ENCODE results near the gene RERG.
"Not testable (repeated sequence)": the region's sequence is repeated elsewhere in the genome, so short reads cannot be mapped to it uniquely, and the experiment has no call there.

Gene RERG

DNA sequence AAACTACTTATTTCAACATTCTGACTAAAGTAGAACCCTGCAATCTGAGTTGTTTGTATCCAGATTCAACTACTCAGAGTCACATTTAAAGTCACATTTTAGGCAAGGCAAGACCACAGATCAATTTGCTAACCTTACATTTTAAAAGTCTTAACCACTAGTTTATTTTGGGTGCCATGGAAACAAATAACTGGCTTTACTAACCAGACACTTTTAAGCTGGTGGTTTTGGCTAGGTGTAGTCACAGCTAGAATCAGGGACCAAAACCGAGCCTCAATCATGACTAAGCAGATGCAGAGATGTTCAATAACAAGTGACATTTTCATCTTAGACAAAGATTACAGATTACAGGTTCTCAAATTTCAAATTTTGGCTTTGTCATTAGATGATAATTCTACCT is 133.1 kb downstream of the RERG start:
- Mint-ChIP-seq H3K4me3 (no peak overlapping the region), H3K4me1 (peaks cover 4% of the 10 kb centered on the region), H3K9me3 (no peaks in the 10 kb centered on the region), H3K27me3 (peaks cover 9% of the 10 kb centered on the region), H3K27ac (no peak overlapping the region), H3K36me3 (no peaks in the 10 kb centered on the region)
- ATAC-seq, result no peak

- peak overlapping the region; percentile 36 for H3K4me3 Mint-ChIP-seq
- H3K4me1 Mint-ChIP-seq, H3K9me3 Mint-ChIP-seq, H3K27me3 Mint-ChIP-seq, ATAC-seq, H3K36me3 Mint-ChIP-seq: not testable (repeated sequence)
- peak overlapping the region; percentile 60 for H3K27ac Mint-ChIP-seq
Observed at GRCh38 chr12:15077751-15078150, 143.5 kb downstream of the RERG start.

GRCh38 chr12:15074351-15074750 is 146.9 kb downstream of the RERG start:
- no peak overlapping the region for H3K27ac Mint-ChIP-seq
- peaks cover 8% of the 10 kb centered on the region for H3K4me1 Mint-ChIP-seq
- H3K36me3 Mint-ChIP-seq, result no peaks in the 10 kb centered on the region
- peaks cover 3% of the 10 kb centered on the region for H3K9me3 Mint-ChIP-seq
- no peak for ATAC-seq
- no peaks in the 10 kb centered on the region for H3K27me3 Mint-ChIP-seq
- no peak overlapping the region for H3K4me3 Mint-ChIP-seq

- Mint-ChIP-seq H3K36me3 (no peaks in the 10 kb centered on the region), H3K27ac (no peak overlapping the region), H3K4me3 (no peak overlapping the region)
Observed at GRCh38 chr12:15059123-15059522, 162.1 kb downstream of the RERG start.

More at GRCh38 chr12:15059123-15059522, 162.1 kb downstream of the RERG start:
- no peaks in the 10 kb centered on the region for H3K9me3 Mint-ChIP-seq
- peaks cover 33% of the 10 kb centered on the region for H3K27me3 Mint-ChIP-seq
- no peak for ATAC-seq
- H3K4me1 Mint-ChIP-seq, result no peaks in the 10 kb centered on the region

All from stimulated activated memory B cell treated with anti-CD40 and anti-IgM and Interleukin-4, amounts not matched to agents 10 μg/mL and 1 μg/mL and 100 μg/mL, for 72 hours (primary cell).